Effector memory CD4-positive, alpha-beta T cell (primary cell): ENCODE results near the gene KANK2.

Experiments used
- DNase-seq, 3 donors: peaks; one replicate each; pipeline ENCODE4 v3.0.0-alpha.2; 2020
- H3K27ac ChIP-seq: 2 replicates; pipeline ENCODE4 v1.7.0; 2013; ENCODE audit warnings: mild to moderate bottlenecking, low read length, moderate library complexity; ENCODE audit not compliant: insufficient read depth, poor library complexity, severe bottlenecking
- H3K27me3 ChIP-seq: replicated peaks from 2 replicates; pipeline ENCODE4 v1.7.0; 2013; ENCODE audit warnings: mild to moderate bottlenecking, low read length; ENCODE audit not compliant: insufficient read depth, control insufficient read depth, poor library complexity, severe bottlenecking
- H3K36me3 ChIP-seq: 2 replicates; pipeline ENCODE4 v1.7.0; 2013; ENCODE audit warnings: mild to moderate bottlenecking, low read length, moderate library complexity; ENCODE audit not compliant: control insufficient read depth, insufficient read depth
- H3K4me1 ChIP-seq: 2 replicates; pipeline ENCODE4 v1.7.0; 2013; ENCODE audit warnings: low read length, mild to moderate bottlenecking; ENCODE audit not compliant: control insufficient read depth, insufficient read depth, poor library complexity, severe bottlenecking
- H3K4me3 ChIP-seq: 2 replicates; pipeline ENCODE4 v1.7.0; 2013; ENCODE audit warnings: low read length, low read depth, mild to moderate bottlenecking; ENCODE audit not compliant: insufficient read depth, poor library complexity, severe bottlenecking
- H3K9me3 ChIP-seq: 2 replicates; pipeline ENCODE4 v1.7.0; 2013; ENCODE audit warnings: mild to moderate bottlenecking, low read length, moderate library complexity; ENCODE audit not compliant: control insufficient read depth

The KANK2 gene

DNA sequence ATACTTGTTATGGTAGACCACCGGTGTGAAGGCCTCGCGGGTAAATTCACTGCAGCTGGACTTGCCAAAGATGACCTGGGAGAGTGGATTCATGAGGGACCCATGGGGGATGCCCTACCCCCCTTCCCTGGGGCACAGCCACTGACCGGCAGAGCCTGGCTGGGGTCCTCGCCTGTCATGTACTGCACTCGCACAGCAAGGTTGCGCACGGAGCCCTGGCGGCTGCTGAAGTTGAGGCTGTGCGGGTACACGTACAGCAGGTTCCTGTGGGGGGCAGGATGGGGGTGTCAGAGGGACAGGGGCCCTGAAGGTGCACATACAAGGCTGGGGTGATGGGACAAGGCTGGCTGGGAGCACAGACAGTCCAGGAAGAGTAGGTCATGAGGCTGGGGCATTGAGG is 40.7 kb upstream of the KANK2 start:
- Histone ChIP-seq H3K27ac (no peak overlapping the region), H3K4me1 (no peaks in the 10 kb centered on the region), H3K4me3 (no peak overlapping the region), H3K9me3 (no peaks in the 10 kb centered on the region), H3K36me3 (no peaks in the 10 kb centered on the region), H3K27me3 (peaks cover 2% of the 10 kb centered on the region)
- no peak for DNase-seq

- DNase-seq = no peak
- Histone ChIP-seq H3K4me1 (no peaks in the 10 kb centered on the region), H3K36me3 (no peaks in the 10 kb centered on the region), H3K27me3 (no peaks in the 10 kb centered on the region), H3K27ac (no peak overlapping the region), H3K9me3 (no peaks in the 10 kb centered on the region), H3K4me3 (no peak overlapping the region)
These were observed 40.0 kb upstream of the KANK2 start for GRCh38 chr19:11237321-11237720.

GRCh38 chr19:11236324-11237301 is 39.3 kb upstream of the KANK2 start:
- Histone ChIP-seq H3K4me3 (no peak overlapping the region), H3K27ac (no peak overlapping the region), H3K9me3 (no peaks in the 10 kb centered on the region), H3K4me1 (no peaks in the 10 kb centered on the region), H3K36me3 (no peaks in the 10 kb centered on the region), H3K27me3 (no peaks in the 10 kb centered on the region)
- no peak for DNase-seq

DNA sequence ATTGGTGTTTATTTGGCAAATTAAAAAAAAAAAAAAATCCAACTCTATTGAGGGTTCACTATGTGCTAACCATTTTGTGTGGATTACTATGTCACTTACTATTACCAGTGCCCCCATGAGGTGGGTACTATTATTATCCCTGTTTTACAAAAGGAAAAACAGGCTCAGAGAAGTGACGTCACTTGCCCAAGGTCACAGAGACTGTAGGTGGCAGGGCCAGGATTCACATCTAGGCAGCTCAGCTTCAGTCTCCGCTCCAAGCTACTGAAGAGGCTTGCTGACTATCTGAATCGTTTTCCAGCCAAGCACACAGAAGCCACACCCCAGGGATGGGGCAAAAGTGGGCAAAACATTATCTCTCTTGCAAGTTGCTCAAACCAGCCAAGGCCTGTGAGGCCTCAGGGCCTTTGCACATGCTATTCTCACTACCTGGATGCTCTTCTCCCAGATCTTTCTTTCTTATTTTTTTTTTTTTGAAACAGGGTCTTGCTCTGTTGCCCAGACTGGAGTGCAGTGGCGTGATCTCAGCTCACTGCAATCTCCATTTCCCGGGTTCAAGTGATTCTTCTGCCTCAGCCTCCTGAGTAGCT is 37.2 kb upstream of the KANK2 start:
- no peak for DNase-seq
- Histone ChIP-seq H3K27me3 (no peaks in the 10 kb centered on the region), H3K27ac (no peak overlapping the region), H3K36me3 (no peaks in the 10 kb centered on the region), H3K4me3 (no peak overlapping the region), H3K9me3 (no peaks in the 10 kb centered on the region), H3K4me1 (no peaks in the 10 kb centered on the region)

GRCh38 chr19:11233073-11233472 is 35.7 kb upstream of the KANK2 start:
- Histone ChIP-seq H3K36me3 (no peaks in the 10 kb centered on the region), H3K27ac (no peak overlapping the region), H3K9me3 (no peaks in the 10 kb centered on the region), H3K4me3 (no peak overlapping the region), H3K4me1 (no peaks in the 10 kb centered on the region), H3K27me3 (no peaks in the 10 kb centered on the region)
- no peak for DNase-seq

GRCh38 chr19:11232555-11232954 is 35.2 kb upstream of the KANK2 start:
- no peak for DNase-seq
- H3K4me3 ChIP-seq = no peak overlapping the region
- H3K27ac ChIP-seq = no peak overlapping the region
- H3K9me3 ChIP-seq = no peaks in the 10 kb centered on the region
- no peaks in the 10 kb centered on the region for H3K4me1 ChIP-seq
- no peaks in the 10 kb centered on the region for H3K27me3 ChIP-seq
- H3K36me3 ChIP-seq = no peaks in the 10 kb centered on the region

GRCh38 chr19:11230621-11231386 is 33.5 kb upstream of the KANK2 start:
- H3K36me3 ChIP-seq = no peaks in the 10 kb centered on the region
- H3K4me1 ChIP-seq = no peaks in the 10 kb centered on the region
- no peak overlapping the region for H3K27ac ChIP-seq
- no peaks in the 10 kb centered on the region for H3K9me3 ChIP-seq
- H3K4me3 ChIP-seq = no peak overlapping the region
- no peak for DNase-seq
- no peaks in the 10 kb centered on the region for H3K27me3 ChIP-seq

- Histone ChIP-seq H3K27ac (no peak overlapping the region), H3K27me3 (no peaks in the 10 kb centered on the region), H3K4me3 (no peak overlapping the region), H3K4me1 (no peaks in the 10 kb centered on the region), H3K36me3 (no peaks in the 10 kb centered on the region), H3K9me3 (no peaks in the 10 kb centered on the region)
- no peak for DNase-seq
These were observed 30.0 kb upstream of the KANK2 start for GRCh38 chr19:11227195-11227886.

GRCh38 chr19:11226716-11227166 is 29.4 kb upstream of the KANK2 start:
- H3K9me3 ChIP-seq = no peaks in the 10 kb centered on the region
- no peaks in the 10 kb centered on the region for H3K36me3 ChIP-seq
- H3K27me3 ChIP-seq = no peaks in the 10 kb centered on the region
- no peak for DNase-seq
- H3K4me1 ChIP-seq = no peaks in the 10 kb centered on the region
- H3K27ac ChIP-seq = no peak overlapping the region
- H3K4me3 ChIP-seq = no peak overlapping the region
